Measurements from ENCODE around the gene ARID5B.
A peak's percentile ranks its signal among the peaks of the same experiment; 100 is the strongest.
"Not testable (repeated sequence)": the region's sequence is repeated elsewhere in the genome, so short reads cannot be mapped to it uniquely, and the experiment has no call there.

The ARID5B gene, protein sequence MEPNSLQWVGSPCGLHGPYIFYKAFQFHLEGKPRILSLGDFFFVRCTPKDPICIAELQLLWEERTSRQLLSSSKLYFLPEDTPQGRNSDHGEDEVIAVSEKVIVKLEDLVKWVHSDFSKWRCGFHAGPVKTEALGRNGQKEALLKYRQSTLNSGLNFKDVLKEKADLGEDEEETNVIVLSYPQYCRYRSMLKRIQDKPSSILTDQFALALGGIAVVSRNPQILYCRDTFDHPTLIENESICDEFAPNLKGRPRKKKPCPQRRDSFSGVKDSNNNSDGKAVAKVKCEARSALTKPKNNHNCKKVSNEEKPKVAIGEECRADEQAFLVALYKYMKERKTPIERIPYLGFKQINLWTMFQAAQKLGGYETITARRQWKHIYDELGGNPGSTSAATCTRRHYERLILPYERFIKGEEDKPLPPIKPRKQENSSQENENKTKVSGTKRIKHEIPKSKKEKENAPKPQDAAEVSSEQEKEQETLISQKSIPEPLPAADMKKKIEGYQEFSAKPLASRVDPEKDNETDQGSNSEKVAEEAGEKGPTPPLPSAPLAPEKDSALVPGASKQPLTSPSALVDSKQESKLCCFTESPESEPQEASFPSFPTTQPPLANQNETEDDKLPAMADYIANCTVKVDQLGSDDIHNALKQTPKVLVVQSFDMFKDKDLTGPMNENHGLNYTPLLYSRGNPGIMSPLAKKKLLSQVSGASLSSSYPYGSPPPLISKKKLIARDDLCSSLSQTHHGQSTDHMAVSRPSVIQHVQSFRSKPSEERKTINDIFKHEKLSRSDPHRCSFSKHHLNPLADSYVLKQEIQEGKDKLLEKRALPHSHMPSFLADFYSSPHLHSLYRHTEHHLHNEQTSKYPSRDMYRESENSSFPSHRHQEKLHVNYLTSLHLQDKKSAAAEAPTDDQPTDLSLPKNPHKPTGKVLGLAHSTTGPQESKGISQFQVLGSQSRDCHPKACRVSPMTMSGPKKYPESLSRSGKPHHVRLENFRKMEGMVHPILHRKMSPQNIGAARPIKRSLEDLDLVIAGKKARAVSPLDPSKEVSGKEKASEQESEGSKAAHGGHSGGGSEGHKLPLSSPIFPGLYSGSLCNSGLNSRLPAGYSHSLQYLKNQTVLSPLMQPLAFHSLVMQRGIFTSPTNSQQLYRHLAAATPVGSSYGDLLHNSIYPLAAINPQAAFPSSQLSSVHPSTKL

GRCh38 chr10:61900829-61901792, at the start of gene ARID5B:
Gene ARID5B, plus strand, starts transcription at chr10:61901699. Its CDS starts 11 bp downstream, at chr10:61901710.
- FAIRE-seq (peak; percentile 72), DNase-seq (ENCODE audit: extremely low spot score, insufficient read length, low read depth) (no peak)

- DNase-seq (ENCODE audit: extremely low spot score, insufficient read length, low read depth) (no peak), FAIRE-seq (no peak)
Measured at GRCh38 chr10:61852261-61852660, 49.2 kb upstream of the ARID5B start.

- no peak for FAIRE-seq
- no peak for DNase-seq (ENCODE audit: extremely low spot score, insufficient read length, low read depth)
Measured at GRCh38 chr10:61855771-61856170, 45.7 kb upstream of the ARID5B start.

DNA sequence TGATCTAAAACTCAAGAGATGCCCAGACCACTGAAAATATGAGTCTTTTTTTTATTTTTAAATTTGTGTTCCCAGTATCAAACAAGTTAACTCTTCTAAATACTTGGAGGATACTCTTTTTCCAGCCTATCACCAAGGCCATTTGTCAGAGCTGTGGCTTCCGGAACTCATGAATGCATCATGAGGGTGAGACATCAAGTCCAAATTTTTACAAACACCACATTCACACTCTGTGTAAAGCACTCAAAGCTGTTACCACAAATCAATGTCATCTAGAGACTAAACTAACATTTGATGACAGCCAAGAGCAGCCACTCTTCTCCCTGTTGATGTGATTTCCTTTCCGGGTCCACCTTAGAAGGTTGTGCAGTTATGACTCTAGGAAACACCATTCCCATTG, 43.8 kb upstream of the ARID5B start:
- DNase-seq (ENCODE audit: extremely low spot score, insufficient read length, low read depth) = no peak
- FAIRE-seq = no peak

DNA sequence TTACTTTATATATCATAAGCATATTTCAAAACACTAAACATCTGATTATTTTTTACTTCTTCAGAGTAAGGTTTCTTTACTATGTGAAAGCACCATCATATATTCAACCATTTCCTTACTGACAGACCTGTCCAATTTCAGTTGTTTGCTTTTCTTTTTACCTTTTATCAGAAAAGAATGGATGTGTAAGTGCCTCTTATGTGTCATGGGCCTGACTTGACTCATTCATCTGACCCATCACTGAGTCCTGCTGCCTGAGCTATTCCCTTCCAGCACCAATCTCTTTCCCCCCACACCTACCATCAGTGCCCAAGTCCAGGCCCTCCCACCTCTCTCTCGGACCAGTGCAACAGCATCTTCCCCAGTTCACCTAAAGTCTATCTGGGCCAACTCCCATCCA, 41.7 kb upstream of the ARID5B start:
- no peak for FAIRE-seq
- no peak for DNase-seq (ENCODE audit: extremely low spot score, insufficient read length, low read depth)

GRCh38 chr10:61860964-61861758, 40.3 kb upstream of the ARID5B start:
- no peak for FAIRE-seq
- no peak for DNase-seq (ENCODE audit: extremely low spot score, insufficient read length, low read depth)

DNA sequence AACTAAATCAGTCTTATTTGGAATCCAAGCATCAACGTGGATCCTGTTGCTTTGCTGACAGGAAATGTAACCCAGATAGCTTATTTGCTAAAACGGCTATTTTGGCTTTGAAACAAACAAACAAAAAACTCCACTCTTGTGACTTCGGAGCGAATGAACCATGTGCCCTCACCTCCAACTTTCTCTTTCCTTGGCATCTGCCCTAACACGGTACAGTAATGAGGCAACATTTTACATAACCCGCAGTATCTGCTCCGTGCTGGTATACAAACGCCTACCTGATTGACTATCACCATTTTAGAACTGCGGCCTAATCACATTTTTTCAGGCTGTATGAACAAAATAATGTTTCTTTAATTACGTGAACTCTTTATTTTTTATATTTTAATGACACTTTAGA, 37.5 kb upstream of the ARID5B start:
- FAIRE-seq (no peak), DNase-seq (ENCODE audit: extremely low spot score, insufficient read length, low read depth) (no peak)

GRCh38 chr10:61866700-61867368, 34.7 kb upstream of the ARID5B start:
- no peak for DNase-seq (ENCODE audit: extremely low spot score, insufficient read length, low read depth)
- FAIRE-seq = no peak

DNA sequence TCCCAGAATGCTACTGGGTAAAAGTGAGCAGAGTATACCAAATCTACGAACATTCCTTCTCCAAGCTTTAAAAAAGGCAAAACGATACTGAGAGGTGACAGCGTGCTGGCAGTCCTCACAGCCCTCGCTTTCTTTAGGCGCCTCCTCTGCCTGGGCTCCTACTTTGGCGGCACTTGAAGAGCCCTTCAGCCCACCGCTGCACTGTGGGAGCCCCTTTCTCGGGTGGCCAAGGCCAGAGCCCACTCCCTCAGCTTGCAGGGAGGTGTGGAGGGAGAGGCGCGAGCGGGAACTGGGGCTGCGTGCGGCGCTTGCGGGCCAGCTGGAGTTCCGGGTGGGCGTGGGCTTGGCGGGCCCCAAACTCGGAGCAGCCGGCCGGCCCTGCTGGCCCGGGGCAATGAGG, 34.1 kb upstream of the ARID5B start:
- not testable (repeated sequence) for DNase-seq (ENCODE audit: extremely low spot score, insufficient read length, low read depth); FAIRE-seq

GRCh38 chr10:61867817-61868216, 33.7 kb upstream of the ARID5B start:
- DNase-seq (ENCODE audit: extremely low spot score, insufficient read length, low read depth); FAIRE-seq: not testable (repeated sequence)

- FAIRE-seq (no peak), DNase-seq (ENCODE audit: extremely low spot score, insufficient read length, low read depth) (no peak)
Measured at GRCh38 chr10:61869041-61869675, 32.3 kb upstream of the ARID5B start.

DNA sequence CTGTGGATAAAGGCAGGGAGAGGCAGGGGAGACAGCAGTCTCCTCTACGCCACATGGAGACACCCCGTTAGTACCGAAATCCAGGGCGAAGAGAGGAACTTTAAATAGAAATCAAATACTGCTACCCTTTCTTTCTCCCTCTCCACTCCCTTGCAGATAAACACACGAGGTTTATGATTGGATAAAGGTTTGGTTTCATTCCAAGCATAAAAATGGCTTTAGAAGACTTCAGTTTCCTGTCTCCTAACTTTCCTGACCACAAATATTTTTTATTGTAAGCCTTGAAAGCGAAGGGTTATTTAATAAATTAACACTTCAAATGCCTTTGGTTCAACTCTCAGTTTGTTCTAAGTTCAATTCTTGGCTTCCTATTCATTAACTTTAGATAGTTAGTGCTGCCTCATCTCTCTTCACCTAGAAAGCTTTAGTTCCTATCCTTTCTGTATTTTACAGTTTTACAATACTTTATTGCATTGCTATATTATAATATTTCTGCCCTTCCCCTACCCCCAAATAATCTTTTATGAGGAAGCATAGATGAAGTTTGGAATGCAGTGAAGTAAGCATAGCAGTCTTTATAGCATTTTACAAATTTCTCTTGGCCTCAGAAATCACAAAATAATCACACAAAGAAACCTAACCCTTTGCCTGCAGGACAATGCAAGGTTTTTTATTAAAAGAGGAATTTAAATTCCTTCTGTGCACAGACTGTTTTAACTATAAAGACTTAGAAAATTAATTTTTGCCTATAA, 31.5 kb upstream of the ARID5B start:
- DNase-seq (ENCODE audit: extremely low spot score, insufficient read length, low read depth) (no peak), FAIRE-seq (no peak)

- FAIRE-seq (no peak), DNase-seq (ENCODE audit: extremely low spot score, insufficient read length, low read depth) (no peak)
Measured at GRCh38 chr10:61870526-61870895, 31.0 kb upstream of the ARID5B start.

DNA sequence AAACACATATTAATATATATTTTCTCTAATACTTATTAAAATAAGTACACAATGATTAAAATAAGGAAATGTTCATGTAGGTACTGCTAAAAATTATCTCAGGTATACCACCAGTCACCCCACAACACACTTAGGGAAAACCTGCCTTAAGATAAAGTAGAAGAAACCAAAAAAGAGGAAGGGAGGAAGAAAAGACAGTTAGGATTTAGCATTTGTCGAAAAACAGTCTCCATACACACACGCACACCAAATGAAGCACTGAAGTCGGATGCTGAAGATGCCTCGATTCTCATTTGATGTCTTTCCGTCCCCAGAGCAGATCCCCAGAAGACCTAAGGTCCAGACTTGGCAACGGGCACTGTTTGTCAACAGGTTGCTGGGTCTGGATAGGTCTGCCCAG, 30.0 kb upstream of the ARID5B start:
- FAIRE-seq (no peak), DNase-seq (ENCODE audit: extremely low spot score, insufficient read length, low read depth) (no peak)

GRCh38 chr10:61877887-61878739, 23.4 kb upstream of the ARID5B start:
- DNase-seq (ENCODE audit: extremely low spot score, insufficient read length, low read depth) (no peak), FAIRE-seq (no peak)

DNA sequence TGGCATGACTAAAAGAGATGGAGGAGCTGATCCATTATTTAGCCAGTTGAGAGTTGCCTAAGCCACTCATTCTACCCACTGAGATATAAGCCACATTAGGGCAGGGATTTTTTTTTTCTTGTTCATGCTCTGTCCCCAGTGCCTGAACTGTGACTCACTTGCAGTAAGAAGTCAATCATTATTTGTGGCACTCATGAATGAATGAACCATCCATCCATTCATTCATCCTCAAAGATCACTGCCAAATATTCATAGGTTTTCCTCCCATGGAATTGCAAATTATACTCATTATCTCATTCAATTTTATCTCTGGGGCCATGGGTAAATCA, 22.8 kb upstream of the ARID5B start:
- FAIRE-seq (no peak), DNase-seq (ENCODE audit: extremely low spot score, insufficient read length, low read depth) (no peak)
